GM19025 (cell line): ENCODE measurements around the gene CEMIP2.
"Not testable (repeated sequence)": the region's sequence is repeated elsewhere in the genome, so short reads cannot be mapped to it uniquely, and the experiment has no call there.

ENCODE experiments used
- ATAC-seq: cut with Tn5 transposase; IDR thresholded peaks from one replicate; pipeline ENCODE4 v1.9.1; 2021; ENCODE audit warnings: mild to moderate bottlenecking, low read depth, moderate library complexity; ENCODE audit not compliant: unreplicated experiment

CEMIP2 gene

GRCh38 chr9:71768388-71769174, at the start of gene CEMIP2:
CEMIP2 (minus strand) TSS chr9:71768513; CDS start chr9:71750373, 18,140 bp downstream.
- ATAC-seq = peak; percentile 66

- no peak for ATAC-seq
Observed at GRCh38 chr9:71816916-71817451, 48.7 kb upstream of the CEMIP2 start.

GRCh38 chr9:71814815-71815214, 46.5 kb upstream of the CEMIP2 start:
- ATAC-seq = no peak

GRCh38 chr9:71814226-71814625, 45.9 kb upstream of the CEMIP2 start:
- ATAC-seq = no peak

- no peak for ATAC-seq
Observed at GRCh38 chr9:71812385-71812784, 44.1 kb upstream of the CEMIP2 start.

- ATAC-seq = no peak
Observed at GRCh38 chr9:71808068-71808467, 39.8 kb upstream of the CEMIP2 start.

- peak; percentile 92 for ATAC-seq
Observed at GRCh38 chr9:71806901-71807307, 38.6 kb upstream of the CEMIP2 start.

- not testable (repeated sequence) for ATAC-seq
Observed at GRCh38 chr9:71805096-71805495, 36.8 kb upstream of the CEMIP2 start.

GRCh38 chr9:71801826-71802225, 33.5 kb upstream of the CEMIP2 start:
- ATAC-seq = no peak

GRCh38 chr9:71797266-71797665, 29.0 kb upstream of the CEMIP2 start:
- ATAC-seq = no peak

GRCh38 chr9:71796100-71796767, 27.9 kb upstream of the CEMIP2 start:
- ATAC-seq = no peak

- ATAC-seq = peak; percentile 82
Observed at GRCh38 chr9:71795097-71795813, 26.9 kb upstream of the CEMIP2 start.

GRCh38 chr9:71793386-71794105, 25.2 kb upstream of the CEMIP2 start:
- peak; percentile 35 for ATAC-seq

- ATAC-seq = no peak
Observed at GRCh38 chr9:71791875-71792274, 23.6 kb upstream of the CEMIP2 start.

GRCh38 chr9:71790296-71790695, 22.0 kb upstream of the CEMIP2 start:
- ATAC-seq = no peak

- ATAC-seq = peak; percentile 88
Observed at GRCh38 chr9:71783120-71783523, 14.8 kb upstream of the CEMIP2 start.

- ATAC-seq = peak; percentile 39
Observed at GRCh38 chr9:71781391-71781790, 13.1 kb upstream of the CEMIP2 start.

- no peak for ATAC-seq
Observed at GRCh38 chr9:71780953-71781352, 12.6 kb upstream of the CEMIP2 start.

- ATAC-seq = no peak
Observed at GRCh38 chr9:71778085-71778484, 9.8 kb upstream of the CEMIP2 start.

GRCh38 chr9:71774920-71775319, 6.6 kb upstream of the CEMIP2 start:
- ATAC-seq = no peak
